Effector memory CD4-positive, alpha-beta T cell (primary cell): ENCODE data around the gene SPACA5.
"Not testable (repeated sequence)": the region's sequence is repeated elsewhere in the genome, so short reads cannot be mapped to it uniquely, and the experiment has no call there.

ENCODE experiments used
- DNase-seq, 3 donors: peaks; one replicate each; pipeline ENCODE4 v3.0.0-alpha.2; 2020
- H3K27ac ChIP-seq: 2 replicates; pipeline ENCODE4 v1.7.0; 2013; ENCODE audit warnings: mild to moderate bottlenecking, low read length, moderate library complexity; ENCODE audit not compliant: insufficient read depth, poor library complexity, severe bottlenecking
- H3K27me3 ChIP-seq: replicated peaks from 2 replicates; pipeline ENCODE4 v1.7.0; 2013; ENCODE audit warnings: mild to moderate bottlenecking, low read length; ENCODE audit not compliant: insufficient read depth, control insufficient read depth, poor library complexity, severe bottlenecking
- H3K36me3 ChIP-seq: 2 replicates; pipeline ENCODE4 v1.7.0; 2013; ENCODE audit warnings: mild to moderate bottlenecking, low read length, moderate library complexity; ENCODE audit not compliant: control insufficient read depth, insufficient read depth
- H3K4me1 ChIP-seq: 2 replicates; pipeline ENCODE4 v1.7.0; 2013; ENCODE audit warnings: low read length, mild to moderate bottlenecking; ENCODE audit not compliant: control insufficient read depth, insufficient read depth, poor library complexity, severe bottlenecking
- H3K4me3 ChIP-seq: 2 replicates; pipeline ENCODE4 v1.7.0; 2013; ENCODE audit warnings: low read length, low read depth, mild to moderate bottlenecking; ENCODE audit not compliant: insufficient read depth, poor library complexity, severe bottlenecking
- H3K9me3 ChIP-seq: 2 replicates; pipeline ENCODE4 v1.7.0; 2013; ENCODE audit warnings: mild to moderate bottlenecking, low read length, moderate library complexity; ENCODE audit not compliant: control insufficient read depth

SPACA5 gene

DNA sequence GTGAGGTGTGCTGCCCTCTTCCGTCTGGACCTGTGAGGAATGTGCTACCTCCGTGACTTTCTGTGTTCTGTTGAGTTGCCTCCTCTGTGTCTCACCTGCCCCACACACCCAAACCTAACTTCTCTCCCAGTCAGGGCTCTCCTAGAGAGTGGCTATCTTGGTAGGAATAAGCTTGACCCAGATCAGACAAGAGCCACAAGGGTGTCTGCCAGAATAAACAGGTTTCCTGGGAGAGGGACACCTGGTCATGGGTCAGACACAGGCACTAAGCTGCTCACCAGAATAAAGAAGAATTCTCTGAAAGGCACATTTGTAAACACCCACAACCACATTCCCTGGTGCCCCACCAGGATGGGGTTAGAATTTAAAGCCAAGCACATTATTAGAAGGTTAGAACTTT lies 14.1 kb upstream of the SPACA5 start:
- Histone ChIP-seq H3K4me3 (no peak overlapping the region), H3K9me3 (no peaks in the 10 kb centered on the region), H3K27me3 (no peaks in the 10 kb centered on the region), H3K36me3 (peaks cover 3% of the 10 kb centered on the region), H3K27ac (no peak overlapping the region), H3K4me1 (no peaks in the 10 kb centered on the region)
- DNase-seq, result no peak

DNA sequence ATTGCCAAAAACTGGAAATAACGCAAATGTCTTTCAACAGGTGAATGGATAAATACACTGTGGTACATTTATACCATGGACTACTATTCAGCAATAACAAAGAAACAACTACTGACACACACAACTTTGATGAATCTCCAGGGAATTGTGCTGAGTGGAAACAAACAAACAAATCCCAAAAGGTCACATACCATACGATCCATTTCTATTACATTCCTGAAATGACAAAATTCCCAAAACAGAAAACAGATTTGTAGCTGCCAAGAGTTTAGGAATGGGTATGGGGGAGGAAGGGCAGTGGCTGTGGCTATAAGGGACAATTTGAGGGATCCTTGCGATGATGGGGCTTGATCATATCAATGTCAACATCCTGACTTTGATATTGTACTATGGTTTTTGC lies 5.5 kb upstream of the SPACA5 start:
- no peaks in the 10 kb centered on the region for H3K27me3 ChIP-seq
- no peak overlapping the region for H3K4me3 ChIP-seq
- no peaks in the 10 kb centered on the region for H3K4me1 ChIP-seq
- no peaks in the 10 kb centered on the region for H3K36me3 ChIP-seq
- no peak for DNase-seq
- H3K27ac ChIP-seq, result no peak overlapping the region
- H3K9me3 ChIP-seq, result no peaks in the 10 kb centered on the region

DNA sequence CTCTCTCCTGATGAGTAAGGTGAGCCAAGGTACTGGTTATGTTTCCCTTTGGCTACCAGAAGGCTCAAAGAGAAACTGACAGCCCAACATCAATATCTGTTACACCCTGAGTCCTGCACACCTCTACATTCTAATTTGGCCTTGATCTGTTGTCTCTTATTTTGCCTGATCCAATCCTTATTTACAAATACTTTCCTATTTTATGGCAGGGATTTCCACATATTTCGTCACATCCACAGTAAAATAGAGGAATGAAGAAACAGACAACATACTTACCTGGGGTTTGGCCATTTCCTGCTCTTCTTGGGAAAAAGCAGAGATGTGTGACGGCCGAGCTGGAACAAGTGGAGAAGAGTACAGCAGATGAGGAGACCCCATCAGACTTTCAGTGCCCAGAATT lies 4.5 kb upstream of the SPACA5 start:
- Histone ChIP-seq H3K4me1 (no peaks in the 10 kb centered on the region), H3K36me3 (no peaks in the 10 kb centered on the region), H3K9me3 (no peaks in the 10 kb centered on the region), H3K4me3 (no peak overlapping the region), H3K27ac (no peak overlapping the region), H3K27me3 (no peaks in the 10 kb centered on the region)
- DNase-seq, result no peak

- H3K27ac ChIP-seq, result no peak overlapping the region
- H3K4me3 ChIP-seq, result peak overlapping the region; percentile 53
- no peaks in the 10 kb centered on the region for H3K27me3 ChIP-seq
- H3K4me1 ChIP-seq, result no peaks in the 10 kb centered on the region
- H3K36me3 ChIP-seq, result no peaks in the 10 kb centered on the region
- DNase-seq, result no peak
- no peaks in the 10 kb centered on the region for H3K9me3 ChIP-seq
These were observed 3.9 kb upstream of the SPACA5 start for GRCh38 chrX:48002929-48003328.

DNA sequence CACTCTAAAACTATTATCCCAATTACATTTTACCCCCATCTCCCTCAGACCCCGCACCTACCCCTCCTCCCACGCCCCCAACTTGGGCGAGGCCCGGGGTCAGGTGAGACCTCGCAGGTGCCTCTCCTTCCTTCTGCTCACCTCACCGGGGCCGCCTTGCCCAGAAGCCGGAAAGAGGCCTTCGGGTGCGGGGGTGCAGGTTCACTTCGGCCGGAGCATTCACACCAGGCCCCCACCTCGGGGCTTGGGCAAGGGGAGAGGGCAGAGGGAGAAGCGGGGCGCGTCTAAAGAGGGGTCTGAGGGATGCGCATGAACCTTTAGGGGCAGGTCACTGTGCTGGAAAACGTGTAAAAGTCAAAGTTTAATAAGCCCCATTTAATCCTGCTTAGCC lies 3.4 kb upstream of the SPACA5 start:
- Histone ChIP-seq H3K9me3 (no peaks in the 10 kb centered on the region), H3K4me3 (peak overlapping the region; percentile 53), H3K27me3 (no peaks in the 10 kb centered on the region), H3K4me1 (no peaks in the 10 kb centered on the region), H3K36me3 (no peaks in the 10 kb centered on the region), H3K27ac (peak overlapping the region; percentile 70)
- DNase-seq, result no peak

- Histone ChIP-seq H3K36me3 (no peaks in the 10 kb centered on the region), H3K27me3 (no peaks in the 10 kb centered on the region), H3K27ac (peak within 1 kb of the TSS; percentile 70), H3K4me1 (no peaks in the 10 kb centered on the region), H3K4me3 (peak within 1 kb of the TSS; percentile 53), H3K9me3 (no peaks in the 10 kb centered on the region)
- DNase-seq, result peak; percentile 86 to 89 (median 86)
These were observed 2.9 kb upstream of the SPACA5 start, which contains the start of gene ZNF182 for GRCh38 chrX:48003758-48004457. Gene ZNF182, minus strand, starts transcription at chrX:48003989. Its CDS starts 1,380 bp downstream, at chrX:48002609.

DNA sequence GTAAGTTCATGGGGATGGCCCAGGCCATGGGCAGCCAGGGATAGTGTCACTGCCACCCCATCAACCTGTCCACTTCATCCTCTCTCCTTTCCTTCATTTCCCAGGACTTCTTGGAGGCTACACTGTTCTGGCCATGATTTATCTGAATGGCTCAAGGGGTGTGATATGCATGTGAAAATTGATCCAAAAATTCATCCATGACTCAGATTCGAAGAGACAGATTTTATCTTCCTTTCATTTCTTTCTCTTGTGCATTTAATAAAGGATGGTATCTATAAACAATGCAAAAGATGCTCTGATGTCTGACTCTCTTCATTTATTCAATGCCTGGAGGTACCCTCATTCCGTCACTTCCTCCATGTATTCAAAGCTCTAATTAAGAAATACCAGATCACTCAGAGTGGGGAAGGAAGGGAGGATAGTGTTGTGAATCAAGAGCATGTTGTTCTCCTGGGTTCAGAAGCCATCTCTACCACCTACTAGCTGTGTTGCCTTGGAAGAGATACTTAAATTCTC lies 2.7 kb downstream of the SPACA5 start:
- not testable (repeated sequence) for H3K27ac ChIP-seq, DNase-seq, H3K4me3 ChIP-seq, H3K4me1 ChIP-seq, H3K9me3 ChIP-seq, H3K36me3 ChIP-seq, H3K27me3 ChIP-seq

GRCh38 chrX:48016583-48017310 lies 10.0 kb downstream of the SPACA5 start:
- H3K4me1 ChIP-seq, H3K36me3 ChIP-seq, H3K4me3 ChIP-seq, H3K27me3 ChIP-seq, H3K9me3 ChIP-seq, DNase-seq, H3K27ac ChIP-seq: not testable (repeated sequence)

GRCh38 chrX:48019892-48020291 lies 13.1 kb downstream of the SPACA5 start:
- not testable (repeated sequence) for H3K27me3 ChIP-seq, H3K27ac ChIP-seq, DNase-seq, H3K4me1 ChIP-seq, H3K36me3 ChIP-seq, H3K9me3 ChIP-seq, H3K4me3 ChIP-seq

GRCh38 chrX:48020472-48020871 lies 13.7 kb downstream of the SPACA5 start:
- Histone ChIP-seq H3K27ac (peak overlapping the region; percentile 86), H3K4me3 (peak overlapping the region; percentile 61)

More at GRCh38 chrX:48020472-48020871, 13.7 kb downstream of the SPACA5 start:
- not testable (repeated sequence) for H3K9me3 ChIP-seq, DNase-seq, H3K4me1 ChIP-seq, H3K36me3 ChIP-seq, H3K27me3 ChIP-seq
